OCI-LY3 (cell line): ENCODE data around the gene CASK.

Experiments
- CTCF ChIP-seq: fragments of 200-600, 300-600 bp; sonication (generic); IDR thresholded peaks from 2 replicates; pipeline ENCODE4 v1.5.1; 2014; ENCODE audit warnings: antibody characterized with exemption, low read length, low read depth
- EZH2phosphoT487 ChIP-seq: fragments of 200-600 bp; shearing (Covaris generic); IDR thresholded peaks from 2 replicates; pipeline ENCODE4 v1.6.1; 2018; ENCODE audit warnings: antibody characterized with exemption, mixed run types, low read depth

DNA sequence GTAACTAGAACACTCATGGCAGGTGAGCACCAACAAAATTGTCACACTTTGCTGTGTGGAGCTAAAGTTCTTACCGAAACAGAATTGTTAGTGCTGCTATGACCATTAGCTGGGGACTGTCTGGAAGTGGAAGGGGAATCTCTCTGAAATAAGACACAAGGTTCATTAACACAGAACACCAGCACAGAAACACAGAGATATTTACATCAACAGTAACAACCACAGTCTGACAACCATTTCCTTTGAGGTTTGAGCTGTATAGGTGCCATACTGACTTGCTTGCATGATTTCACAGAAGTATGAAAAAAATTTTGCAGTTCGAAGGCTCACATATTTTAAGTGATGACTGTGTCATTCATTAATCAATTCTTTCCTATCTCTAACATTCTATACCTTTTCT, 366.4 kb downstream of the CASK start:
- TF ChIP-seq CTCF (no peak), EZH2phosphoT487 (no peak)
